ENCODE measurements around the gene CLPX.

- TF ChIP-seq CTCF (IDR thresholded peaks at IDR 0.05) (no peak), POLR2A (IDR thresholded peaks at IDR 0.05) (no peak)
Observed at GRCh38 chr15:65221697-65222096, 36.6 kb upstream of the CLPX start.
